Stimulated activated CD4-positive, alpha-beta T cell treated with anti-CD3 and anti-CD28 coated beads, Interleukin-4, amount 100 ng/mL, for 4 hours (primary cell): Measurements from ENCODE around the gene LSM4.
"Not testable (repeated sequence)": the region's sequence is repeated elsewhere in the genome, so short reads cannot be mapped to it uniquely, and the experiment has no call there.

ENCODE experiments used
- DNase-seq, 2 experiments: peaks; one replicate each; pipeline ENCODE4 v3.0.0-alpha.2; 2020

The LSM4 gene

DNA sequence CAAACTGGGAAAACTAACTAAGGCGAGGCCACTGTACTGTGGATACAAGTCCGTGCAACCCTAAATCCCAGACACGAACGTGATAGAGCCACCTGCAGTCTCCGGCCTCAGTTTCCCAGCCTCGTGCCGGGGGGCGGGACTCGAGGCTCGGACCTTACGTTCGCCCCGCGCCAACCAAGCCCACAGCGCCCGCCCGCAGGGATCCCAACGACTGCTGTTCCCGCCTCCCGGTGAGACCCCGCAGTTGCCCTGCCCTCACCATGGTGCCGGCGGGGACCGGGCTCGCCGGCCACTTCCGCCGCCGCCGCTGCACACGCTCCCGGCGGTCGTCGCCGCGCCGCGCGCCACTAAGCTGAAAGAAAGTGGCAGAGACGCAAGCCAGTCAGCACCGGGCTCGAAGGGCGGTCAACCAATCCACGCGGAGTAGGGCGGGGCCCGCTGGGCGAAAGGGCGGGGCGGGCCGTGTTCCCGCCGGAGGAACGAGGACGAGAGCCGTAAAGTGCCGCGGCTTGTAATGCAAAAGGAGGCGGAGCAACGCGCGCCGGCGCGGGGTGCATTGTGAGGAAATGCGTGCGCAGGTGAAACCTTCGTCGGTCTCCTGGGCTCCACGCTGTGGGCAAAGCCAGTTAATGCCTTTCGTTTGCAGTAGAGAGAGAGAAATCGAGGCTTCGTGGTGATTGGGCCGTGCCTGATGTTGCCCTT lies at the start of gene LSM4:
Gene LSM4, minus strand, starts transcription at position 318 of the 702 bp plus-strand sequence. Its CDS starts 56 bp downstream, at position 262.
- peak; percentile 99 for DNase-seq

DNA sequence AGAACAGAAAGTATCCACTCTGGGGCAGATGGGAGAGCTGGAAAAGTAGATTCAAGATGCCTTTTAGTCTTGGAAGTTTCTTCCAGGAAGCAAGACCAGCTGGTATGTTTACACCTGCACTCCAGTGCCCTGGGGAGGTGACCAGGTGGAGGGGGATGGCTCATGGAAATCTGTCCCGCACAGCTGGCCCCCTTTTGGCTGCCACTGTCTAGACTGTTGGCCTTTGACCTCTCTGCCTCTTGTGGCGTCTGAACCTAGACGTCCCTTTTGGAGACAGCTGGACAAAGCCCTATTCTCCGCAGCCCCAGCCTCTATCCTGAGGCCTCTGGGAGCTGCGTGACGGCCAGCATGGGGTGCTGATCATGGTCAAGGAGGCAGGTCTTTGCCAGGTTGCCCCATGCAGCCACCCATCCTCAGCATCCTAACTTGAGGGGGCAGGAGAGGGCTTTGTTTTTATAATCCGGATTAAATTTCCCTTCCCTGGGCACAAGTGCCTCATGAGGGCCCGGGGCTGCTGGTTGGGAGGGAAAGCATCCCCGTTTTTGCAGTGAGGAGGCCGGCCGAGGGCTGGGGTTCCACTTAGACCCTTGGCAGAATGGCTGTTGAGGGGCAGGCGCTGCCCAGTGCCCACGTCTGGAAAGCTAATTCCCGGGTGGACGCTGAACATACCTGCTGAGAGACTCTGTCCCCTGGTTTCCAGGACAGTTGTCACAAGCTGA lies 45.8 kb upstream of the LSM4 start:
- DNase-seq = no peak

DNA sequence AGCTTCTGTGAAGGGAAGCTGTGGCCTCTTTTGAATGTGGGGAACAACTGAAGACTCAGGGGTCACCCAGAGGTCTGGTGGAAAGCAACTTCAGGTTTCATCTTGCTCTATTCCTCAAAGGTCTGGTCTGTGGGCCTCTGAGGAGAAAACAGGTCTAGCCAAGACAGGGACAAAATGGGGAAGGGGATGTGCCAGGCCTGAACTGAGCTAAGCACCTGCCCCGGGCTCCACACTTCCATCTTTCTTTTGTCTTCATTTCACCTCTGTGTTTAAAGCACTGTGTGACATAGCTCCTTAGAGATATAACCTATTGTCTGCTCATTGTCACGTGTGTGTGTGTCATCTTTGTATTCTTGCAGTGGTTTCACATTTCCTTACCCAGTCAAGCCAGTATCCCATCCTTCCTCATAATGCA lies 43.2 kb upstream of the LSM4 start:
- DNase-seq = no peak

DNA sequence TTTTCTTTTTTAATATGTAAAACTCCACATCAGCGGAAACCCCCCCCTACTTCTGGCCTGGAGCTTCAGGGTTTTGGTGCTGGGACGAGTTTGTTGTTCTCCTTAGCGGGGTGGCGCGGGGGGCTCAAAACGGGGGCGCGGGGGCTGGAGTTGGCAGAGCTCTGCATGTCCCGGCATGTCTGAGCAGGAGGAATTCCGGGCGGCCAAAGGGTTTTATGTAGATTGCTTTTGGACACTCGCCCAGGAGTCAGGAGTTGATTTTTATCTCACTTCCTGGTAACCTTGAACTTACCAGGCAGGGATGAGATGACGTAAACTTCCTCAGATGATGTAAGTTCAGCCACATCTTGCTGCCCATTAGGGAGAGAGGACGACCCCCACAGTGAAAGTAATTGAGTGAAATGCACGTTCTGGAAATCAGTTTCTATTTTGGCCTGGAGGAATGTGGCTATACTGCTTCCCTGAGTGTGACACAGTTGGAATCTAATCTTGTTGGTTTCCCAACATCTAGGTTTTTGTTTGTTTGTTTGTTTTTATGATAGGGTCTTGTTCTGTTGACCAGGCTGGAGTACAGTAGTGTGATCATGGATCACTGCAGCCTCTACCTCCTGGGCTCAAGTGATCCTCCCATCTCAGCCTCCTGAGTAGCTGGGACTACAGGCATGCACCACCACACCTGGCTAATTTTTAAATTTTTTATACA lies 42.1 kb upstream of the LSM4 start:
- DNase-seq = no peak

DNA sequence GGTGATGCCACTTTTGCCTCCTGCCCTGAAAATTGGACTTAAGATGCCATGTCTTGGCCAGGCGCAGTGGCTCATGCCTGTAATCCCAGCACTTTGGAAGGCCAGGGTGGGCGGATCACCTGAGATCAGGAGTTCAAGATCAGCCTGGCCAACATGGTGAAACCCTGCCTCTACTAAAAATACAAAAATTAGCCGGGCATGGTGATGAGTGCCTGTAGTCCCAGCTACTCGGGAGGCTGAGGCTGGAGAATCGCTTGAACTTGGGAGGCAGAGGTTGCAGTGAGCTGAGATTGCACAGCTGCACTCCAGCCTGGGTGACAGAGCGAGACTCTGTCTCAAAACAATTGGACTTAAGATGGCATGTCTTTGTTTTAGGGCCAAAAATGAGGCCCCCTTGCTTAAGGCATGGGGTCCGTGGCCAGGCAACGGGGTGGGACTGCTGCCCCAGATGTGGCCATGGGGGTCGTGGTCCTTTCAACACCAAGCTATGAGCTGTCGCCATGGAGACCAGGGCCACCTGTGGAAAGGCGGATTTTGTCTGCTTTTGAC lies 41.5 kb upstream of the LSM4 start:
- not testable (repeated sequence) for DNase-seq

DNA sequence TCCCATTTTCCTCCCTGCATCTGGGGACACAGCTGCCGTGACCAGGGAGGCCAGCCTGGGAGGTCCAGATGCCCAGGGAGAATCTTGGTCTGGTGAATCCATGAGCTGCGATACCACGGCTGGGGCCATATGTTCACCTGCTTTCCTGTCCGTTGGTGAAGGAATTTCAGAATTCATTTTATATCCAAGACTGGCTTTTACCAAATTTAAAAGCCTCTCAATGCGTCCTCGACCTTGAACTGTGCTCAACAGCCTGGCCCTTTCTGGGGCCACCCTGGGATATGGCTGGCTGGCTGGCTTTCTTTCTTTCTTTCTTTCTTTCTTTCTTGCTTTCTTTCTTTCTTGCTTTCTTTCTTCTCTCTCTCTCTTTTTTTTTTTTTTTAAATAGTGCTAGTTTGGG lies 40.9 kb upstream of the LSM4 start:
- DNase-seq = no peak

DNA sequence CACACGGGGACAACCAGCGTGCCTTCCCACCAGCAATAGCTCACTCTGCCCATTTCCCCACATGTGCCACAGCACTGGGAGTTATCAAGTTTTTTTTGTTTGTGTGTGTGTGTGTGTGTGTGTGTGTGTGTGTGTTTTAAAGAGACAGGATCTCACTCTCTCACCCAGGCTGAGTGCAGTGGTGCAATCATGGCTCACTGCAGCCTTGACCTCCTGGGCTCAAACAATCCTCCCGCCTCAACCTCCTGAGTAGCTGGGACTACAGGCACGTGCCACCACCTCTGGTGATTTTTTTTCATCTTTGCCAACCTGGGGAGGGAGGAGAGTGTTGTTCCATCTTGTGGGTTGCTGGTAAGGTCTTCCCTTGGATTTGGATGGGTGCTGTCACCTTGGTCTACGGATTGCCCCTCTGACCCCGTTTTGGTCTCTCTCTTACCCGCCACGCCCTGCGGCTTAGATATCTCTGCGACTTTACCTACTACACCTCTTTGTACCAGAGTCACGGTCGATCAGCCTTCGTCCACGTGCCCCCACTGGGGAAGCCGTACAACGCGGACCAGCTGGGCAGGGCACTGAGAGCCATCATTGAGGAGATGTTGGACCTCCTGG lies 40.2 kb upstream of the LSM4 start:
- no peak for DNase-seq

DNA sequence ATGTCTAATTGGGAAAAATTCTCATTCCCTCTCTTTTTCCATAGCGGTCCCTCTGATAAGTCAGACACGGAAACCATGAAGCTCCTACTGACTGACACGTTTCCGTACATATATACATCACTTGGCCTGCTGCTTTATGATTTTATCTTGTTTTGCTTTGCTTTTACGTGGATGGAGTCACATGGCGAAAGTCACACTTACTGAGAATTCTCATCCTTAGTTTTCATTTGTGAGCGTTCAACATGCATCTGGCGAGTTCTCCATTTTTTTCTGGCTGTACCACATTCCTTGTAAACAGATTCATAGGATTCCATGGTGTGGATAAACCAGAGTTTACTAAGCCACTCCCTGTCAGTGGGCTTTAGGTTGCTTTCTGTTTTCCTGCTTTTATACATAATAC lies 38.8 kb upstream of the LSM4 start:
- no peak for DNase-seq

DNA sequence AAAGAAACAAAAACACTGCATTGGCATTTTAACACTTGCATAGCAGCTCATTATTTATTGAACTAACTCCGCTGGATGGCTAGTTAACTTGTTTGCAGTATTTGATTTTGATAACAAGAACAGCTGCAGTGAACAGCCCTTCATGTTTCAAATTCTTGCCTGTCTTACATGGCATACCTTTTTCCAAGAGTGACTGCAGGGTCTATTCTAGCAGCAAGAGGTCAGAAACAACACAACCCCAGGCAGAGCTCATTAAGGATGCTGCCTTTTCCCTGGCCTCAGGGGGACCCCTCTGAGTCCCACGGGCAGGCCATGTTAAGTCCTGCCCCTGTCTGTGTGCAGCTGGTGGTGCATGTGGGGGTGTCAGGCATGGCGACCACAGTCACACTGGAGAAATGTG lies 34.2 kb upstream of the LSM4 start:
- DNase-seq = no peak

DNA sequence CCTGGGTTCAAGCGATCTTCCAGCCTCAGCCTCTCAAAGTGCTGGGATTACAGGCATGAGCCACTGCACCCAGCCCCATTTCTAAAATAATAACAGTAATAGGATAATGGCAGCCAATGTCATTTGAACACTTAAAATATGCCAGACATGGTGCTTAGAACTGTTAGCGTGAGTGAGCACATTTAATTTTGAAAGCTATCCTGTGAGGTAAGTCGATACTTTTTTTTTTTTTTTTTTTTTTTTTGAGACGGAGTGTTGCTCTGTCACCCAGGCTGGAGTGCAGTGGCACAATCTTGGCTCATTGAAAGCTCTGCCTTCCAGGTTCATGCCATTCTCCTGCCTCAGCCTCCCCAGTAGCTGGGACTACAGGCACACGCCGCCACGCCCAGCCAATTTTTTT lies 31.9 kb upstream of the LSM4 start:
- DNase-seq = not testable (repeated sequence)

DNA sequence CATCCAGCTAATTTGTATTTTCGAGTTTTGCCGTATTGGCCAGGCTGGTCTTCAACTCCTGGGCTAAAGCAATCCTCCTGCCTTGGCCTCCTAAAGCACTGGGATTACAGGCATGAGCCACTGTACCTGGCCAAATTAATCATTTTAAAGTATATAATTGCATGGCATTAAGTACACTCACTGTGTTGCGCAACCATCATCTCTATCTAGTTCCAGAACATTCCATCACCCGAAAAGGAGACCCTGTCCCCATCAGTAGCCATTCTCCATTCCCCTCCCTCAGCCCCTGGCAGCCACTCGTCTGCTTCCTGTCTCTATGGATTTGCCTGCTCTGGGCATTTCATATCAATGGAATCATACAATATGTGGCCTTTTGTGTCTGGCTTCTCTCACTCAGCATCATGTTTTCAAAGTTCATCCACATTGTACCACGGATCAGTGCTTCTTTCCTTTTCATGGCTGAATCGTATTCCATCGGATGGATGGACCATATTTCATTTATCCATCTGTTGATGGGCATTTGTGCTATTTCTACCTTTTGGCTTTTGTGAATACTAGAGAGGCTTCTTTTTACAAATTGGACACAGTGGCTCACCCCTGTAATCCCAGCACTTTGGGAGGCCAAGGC lies 30.6 kb upstream of the LSM4 start:
- no peak for DNase-seq

DNA sequence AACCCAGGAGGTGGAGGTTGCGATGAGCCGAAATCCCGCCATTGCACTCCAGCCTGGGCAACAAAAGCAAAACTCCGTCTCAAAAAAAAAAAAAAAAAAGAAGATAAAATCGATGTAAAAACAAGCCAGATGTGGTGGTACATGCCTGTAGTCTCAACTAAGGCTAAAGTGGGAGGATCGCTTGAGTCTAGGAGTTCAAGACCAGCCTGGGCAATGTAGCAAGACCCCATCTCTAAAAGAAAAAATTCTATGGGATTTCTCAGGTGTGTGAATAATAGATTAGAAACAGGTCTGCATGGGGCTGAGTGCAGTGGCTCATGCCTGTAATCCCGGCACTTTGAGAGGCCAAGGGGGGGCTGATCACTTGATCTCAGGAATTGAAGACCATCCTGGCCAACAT lies 28.7 kb upstream of the LSM4 start:
- no peak for DNase-seq

DNA sequence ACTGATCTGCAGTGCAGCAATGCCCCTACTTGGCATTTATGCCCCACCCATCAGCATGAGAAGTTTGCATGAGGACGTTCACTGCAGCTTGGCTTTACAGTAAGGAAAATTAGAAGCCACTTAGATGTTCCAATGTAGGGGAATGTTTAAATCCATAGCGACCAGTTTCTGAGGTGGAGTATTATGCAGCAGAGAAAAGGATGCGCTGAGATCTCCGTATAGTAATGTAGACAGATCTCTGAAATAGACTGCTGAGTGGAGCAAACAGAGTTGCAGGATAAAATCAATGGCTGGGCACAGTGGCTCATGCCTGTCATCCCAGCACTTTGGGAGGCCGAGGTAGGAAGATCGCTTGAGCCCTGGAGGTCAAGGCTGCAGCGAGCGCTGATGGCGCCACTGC lies 27.6 kb upstream of the LSM4 start:
- no peak for DNase-seq

DNA sequence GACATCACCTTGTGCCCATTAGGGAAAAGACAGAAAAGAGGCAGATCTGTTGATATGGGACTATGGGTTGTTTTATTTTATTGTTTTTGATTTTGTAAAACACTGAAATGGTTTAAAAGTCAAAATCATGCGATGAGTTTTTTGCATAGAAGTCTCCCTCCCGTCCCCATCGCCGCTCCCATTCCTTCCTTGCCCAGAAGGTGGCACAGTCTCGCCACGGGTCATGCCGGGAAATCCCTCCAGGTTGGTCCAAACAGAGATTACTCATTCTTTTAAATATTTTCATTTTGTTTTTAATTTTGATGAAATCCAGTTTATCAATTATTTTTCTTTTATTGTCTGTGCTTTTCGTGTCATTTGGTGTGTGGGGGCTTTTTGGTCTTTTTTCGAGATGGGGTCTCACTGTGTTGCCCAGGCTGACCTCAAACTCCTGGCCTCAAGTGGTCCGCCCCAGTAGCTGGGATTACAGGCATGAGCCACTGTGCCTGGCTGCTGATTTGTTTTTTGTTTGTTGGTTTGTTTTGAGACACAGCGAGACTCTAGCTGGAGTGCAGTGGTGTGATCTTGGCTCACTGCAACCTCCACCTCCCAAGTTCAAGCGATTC lies 26.8 kb upstream of the LSM4 start:
- DNase-seq = peak in 1 of 2 experiments; percentile 13

DNA sequence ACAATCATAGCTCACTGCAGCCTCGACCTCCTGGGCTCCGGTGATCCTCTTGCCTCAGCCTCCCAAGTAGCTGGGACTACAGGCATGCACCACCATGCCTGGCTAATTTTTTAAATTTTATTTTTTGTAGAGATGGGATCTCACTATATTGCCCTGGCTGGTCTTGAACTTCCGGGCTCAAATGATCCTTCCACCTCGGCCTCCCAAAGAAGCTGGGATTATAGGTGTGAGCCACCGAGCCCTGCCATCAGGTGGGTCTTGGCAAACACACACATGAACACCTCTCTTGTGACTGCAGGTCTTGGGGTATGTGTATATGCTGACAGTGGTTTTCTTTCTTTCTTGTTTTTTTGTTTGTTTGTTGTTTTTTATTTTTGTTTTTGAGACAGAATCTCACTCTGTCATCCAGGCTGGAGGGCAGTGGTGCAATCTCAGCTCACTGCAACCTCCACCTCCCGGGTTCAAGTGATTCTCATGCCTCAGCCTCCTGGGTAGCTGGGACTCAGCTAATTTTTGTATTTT lies 26.0 kb upstream of the LSM4 start:
- not testable (repeated sequence) for DNase-seq

DNA sequence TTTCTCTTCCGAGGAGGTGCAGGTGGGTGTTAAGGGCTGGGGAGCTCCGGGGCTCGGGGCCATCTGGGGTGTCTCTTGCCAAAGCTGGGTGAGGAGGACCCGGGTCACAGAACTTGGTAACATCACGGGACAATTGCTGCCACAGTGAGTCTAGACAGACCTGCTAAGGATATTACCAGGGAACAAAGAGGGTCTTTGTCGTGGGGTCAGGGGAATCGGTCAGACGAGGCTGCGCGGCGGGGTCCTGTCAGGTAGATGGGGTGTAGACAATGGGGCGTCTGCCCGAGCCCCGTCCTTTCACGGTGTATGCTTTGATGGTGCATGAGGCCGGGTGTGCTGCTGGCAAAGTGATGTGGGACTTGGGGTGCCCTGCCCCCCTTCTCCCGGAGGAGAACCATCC lies 25.3 kb upstream of the LSM4 start:
- no peak for DNase-seq

DNA sequence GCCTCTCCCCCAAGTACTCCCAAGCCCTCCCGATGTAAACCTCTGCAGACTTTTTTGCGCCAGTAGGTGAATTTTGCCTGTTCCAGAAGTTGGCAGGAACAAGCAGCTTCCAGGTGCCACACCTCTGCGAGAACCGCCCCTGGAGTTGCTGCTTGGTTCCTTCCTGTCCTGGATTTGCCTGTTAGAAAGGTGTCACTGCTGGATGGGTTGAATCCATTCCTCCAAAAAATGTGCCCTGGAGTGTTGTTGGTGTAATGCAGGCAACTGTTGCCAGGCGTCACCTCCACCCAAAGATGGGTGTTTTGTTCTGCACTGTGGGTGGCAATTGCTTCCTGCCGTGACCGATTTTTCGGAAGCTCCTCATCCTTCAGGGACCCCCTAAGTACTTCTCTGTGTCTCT lies 23.2 kb upstream of the LSM4 start:
- DNase-seq = no peak

DNA sequence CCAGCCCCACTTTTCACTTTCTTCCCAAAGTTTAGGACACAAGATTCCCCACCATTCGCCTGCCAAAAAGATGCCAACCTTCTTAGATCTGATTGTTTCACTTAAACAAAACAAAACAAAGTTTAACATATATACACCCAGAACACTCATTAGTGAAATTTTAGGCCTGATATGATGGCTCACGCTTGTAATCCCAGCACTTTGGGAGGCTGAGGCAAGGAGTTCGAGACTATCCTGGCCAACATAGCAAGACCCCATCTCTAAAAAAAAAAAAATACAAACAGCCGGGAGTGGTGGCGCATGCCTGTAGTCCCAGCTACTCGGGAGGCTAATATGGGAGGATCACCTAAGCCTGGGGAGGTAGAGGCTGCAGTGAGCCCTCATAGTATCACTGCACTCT lies 22.4 kb upstream of the LSM4 start:
- no peak for DNase-seq

DNA sequence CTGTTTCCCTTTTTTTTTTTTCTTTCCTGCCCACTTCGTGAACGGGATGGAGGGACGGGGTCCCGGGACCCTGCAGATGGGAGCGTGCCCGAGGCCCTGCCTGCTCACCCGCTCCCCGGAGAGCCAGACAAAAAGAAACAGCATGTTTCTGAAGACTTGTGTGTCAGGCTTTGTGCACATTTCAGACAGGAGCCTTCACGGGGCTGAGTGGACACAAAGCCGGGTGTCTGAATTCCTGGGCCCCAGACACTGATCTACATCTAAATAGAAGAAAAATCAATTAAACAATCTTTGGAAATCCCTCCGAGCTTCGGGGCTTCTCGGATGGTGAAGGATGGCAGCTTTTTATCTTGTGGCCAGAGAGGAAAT lies 21.7 kb upstream of the LSM4 start:
- DNase-seq = no peak

DNA sequence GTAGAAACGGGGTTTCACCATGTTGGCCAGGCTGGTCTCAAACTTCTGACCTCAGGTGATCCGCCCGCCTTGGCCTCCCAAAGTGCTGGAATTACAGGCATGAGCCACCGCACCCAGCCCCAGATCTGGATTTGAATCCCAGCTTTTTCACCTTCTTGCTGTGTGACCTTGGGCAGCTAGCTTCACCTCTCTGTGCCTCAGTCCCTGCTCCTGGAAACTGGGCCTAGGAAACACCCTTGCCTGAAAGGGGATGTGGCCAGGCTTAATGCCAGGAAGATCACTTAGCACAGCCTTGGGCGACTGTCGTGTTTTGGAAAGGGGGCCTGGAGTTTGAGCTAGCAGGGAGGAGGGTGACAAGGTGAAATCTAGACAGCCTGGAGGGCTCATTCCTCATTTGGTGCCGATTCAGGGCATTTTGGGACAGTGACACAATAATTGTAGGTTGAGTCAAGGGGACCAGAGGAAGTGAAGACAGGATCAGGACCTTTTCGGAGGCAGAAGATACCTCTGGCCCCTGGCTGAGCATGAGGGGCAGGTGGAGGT lies 19.3 kb upstream of the LSM4 start:
- DNase-seq = no peak

DNA sequence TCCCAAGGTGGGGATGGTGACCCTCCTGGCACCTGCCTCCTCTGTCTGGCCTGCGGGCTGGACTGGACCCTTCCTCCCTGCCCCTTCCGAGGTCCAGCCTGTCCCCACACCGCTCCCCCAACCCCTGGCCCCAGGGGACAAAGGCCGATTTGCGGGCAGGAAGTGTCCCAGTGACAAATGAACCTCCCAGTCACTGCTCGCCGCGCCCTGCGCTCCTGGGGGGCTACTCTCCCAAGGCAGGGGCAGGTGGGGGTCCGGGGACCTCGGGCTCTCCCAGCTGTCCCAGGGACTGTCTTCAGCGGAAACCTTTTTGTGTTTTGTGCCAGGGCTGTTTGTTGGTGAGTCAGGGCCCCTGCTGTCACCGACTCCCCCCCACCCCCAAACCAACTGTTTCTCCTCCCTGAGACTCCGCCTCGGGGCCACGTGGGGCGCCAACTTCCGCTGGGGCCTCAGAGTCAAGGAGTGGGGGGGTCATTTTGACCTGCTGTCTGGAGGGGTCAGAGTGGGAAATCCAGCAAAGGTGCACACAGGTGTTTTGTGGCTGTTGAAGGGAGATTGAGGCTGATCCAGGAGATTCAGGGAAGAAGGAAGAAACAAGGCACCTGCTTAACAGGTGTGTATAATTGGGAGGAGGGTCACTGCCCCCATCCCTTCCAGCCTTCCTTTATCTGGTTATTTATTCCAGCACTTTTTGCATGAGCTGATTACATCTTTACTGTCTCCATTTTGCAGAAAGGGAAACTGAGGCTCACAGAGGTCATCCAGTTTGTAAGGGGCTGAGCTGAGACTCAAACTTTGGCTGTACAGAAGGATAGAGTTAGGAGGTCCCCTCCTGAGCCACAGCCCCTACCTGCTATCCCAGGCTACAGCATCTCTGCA lies 18.4 kb upstream of the LSM4 start:
- peak; percentile 52 to 69 for DNase-seq
